ENCODE measurements around the gene HSF5. TPM values are rescaled to one million over a fixed set of nuclear protein-coding genes. Genes with fewer than 3 reads are reported as not detected.
"Not testable (repeated sequence)": the region's sequence is repeated elsewhere in the genome, so short reads cannot be mapped to it uniquely, and the experiment has no call there.

HSF5 gene
- polyA plus RNA-seq, 1 experiment = not detected

- DNase-seq (ENCODE audit: low read depth) = no peak
- Histone ChIP-seq H3K4me3 (ENCODE audit: low read depth, low read length) (no peak overlapping the region), H3K27me3 (ENCODE audit: control insufficient read depth, insufficient read depth, low read length) (no peaks in the 10 kb centered on the region), H3K36me3 (ENCODE audit: control insufficient read depth, insufficient read depth, low read length) (no peaks in the 10 kb centered on the region; the same call in 1 of the 2 replicates)
- no peak for TF ChIP-seq CTCF (IDR thresholded peaks at IDR 0.05; ENCODE audit: insufficient read depth, low read depth, low read length)
- CTCF ChIA-PET = no interaction called here
- POLR2A ChIA-PET = no interaction called here
These were observed 3.6 kb downstream of the HSF5 start for GRCh38 chr17:58484600-58484999.

- DNase-seq (ENCODE audit: low read depth); CTCF ChIA-PET; H3K36me3 ChIP-seq (ENCODE audit: control insufficient read depth, insufficient read depth, low read length); H3K27me3 ChIP-seq (ENCODE audit: control insufficient read depth, insufficient read depth, low read length); POLR2A ChIA-PET; H3K4me3 ChIP-seq (ENCODE audit: low read depth, low read length): not testable (repeated sequence)
These were observed 6.4 kb downstream of the HSF5 start for GRCh38 chr17:58481798-58482197.

GRCh38 chr17:58480090-58480489 is 8.1 kb downstream of the HSF5 start:
- POLR2A ChIA-PET = no interaction called here
- no peak for TF ChIP-seq CTCF (IDR thresholded peaks at IDR 0.05; ENCODE audit: insufficient read depth, low read depth, low read length)
- Histone ChIP-seq H3K36me3 (ENCODE audit: control insufficient read depth, insufficient read depth, low read length) (no peaks in the 10 kb centered on the region), H3K27me3 (ENCODE audit: control insufficient read depth, insufficient read depth, low read length) (no peaks in the 10 kb centered on the region), H3K4me3 (ENCODE audit: low read depth, low read length) (no peak overlapping the region)
- CTCF ChIA-PET = no interaction called here
- no peak for DNase-seq (ENCODE audit: low read depth)

GRCh38 chr17:58476812-58477211 is 11.4 kb downstream of the HSF5 start:
- no peak for TF ChIP-seq CTCF (IDR thresholded peaks at IDR 0.05; ENCODE audit: insufficient read depth, low read depth, low read length)
- POLR2A ChIA-PET = no interaction called here
- Histone ChIP-seq H3K36me3 (ENCODE audit: control insufficient read depth, insufficient read depth, low read length) (no peaks in the 10 kb centered on the region), H3K4me3 (ENCODE audit: low read depth, low read length) (no peak overlapping the region), H3K27me3 (ENCODE audit: control insufficient read depth, insufficient read depth, low read length) (no peaks in the 10 kb centered on the region)
- DNase-seq (ENCODE audit: low read depth) = no peak
- CTCF ChIA-PET = no interaction called here

GRCh38 chr17:58475985-58476384 is 12.2 kb downstream of the HSF5 start:
- H3K27me3 ChIP-seq (ENCODE audit: control insufficient read depth, insufficient read depth, low read length) = no peaks in the 10 kb centered on the region
- ChIA-PET POLR2A (no interaction called here), CTCF (no interaction called here)
- H3K36me3 ChIP-seq (ENCODE audit: control insufficient read depth, insufficient read depth, low read length) = no peaks in the 10 kb centered on the region
- no peak overlapping the region for H3K4me3 ChIP-seq (ENCODE audit: low read depth, low read length)
- no peak for TF ChIP-seq CTCF (IDR thresholded peaks at IDR 0.05; ENCODE audit: insufficient read depth, low read depth, low read length)
- no peak for DNase-seq (ENCODE audit: low read depth)

- Histone ChIP-seq H3K27me3 (ENCODE audit: control insufficient read depth, insufficient read depth, low read length) (no peaks in the 10 kb centered on the region), H3K36me3 (ENCODE audit: control insufficient read depth, insufficient read depth, low read length) (no peaks in the 10 kb centered on the region), H3K4me3 (ENCODE audit: low read depth, low read length) (no peak overlapping the region)
- ChIA-PET CTCF (no interaction called here), POLR2A (no interaction called here)
- DNase-seq (ENCODE audit: low read depth) = no peak
- no peak for TF ChIP-seq CTCF (IDR thresholded peaks at IDR 0.05; ENCODE audit: insufficient read depth, low read depth, low read length)
These were observed 17.9 kb downstream of the HSF5 start for GRCh38 chr17:58470356-58470755.

Data from BJ (cell line).